NCI-H2081 (cell line): Measurements from ENCODE around the gene TFG.

Experiments
- DNase-seq, 2 experiments: peaks; one replicate each; lab custom pipeline; 2025; lab: John Stamatoyannopoulos, UW

The TFG gene

DNA sequence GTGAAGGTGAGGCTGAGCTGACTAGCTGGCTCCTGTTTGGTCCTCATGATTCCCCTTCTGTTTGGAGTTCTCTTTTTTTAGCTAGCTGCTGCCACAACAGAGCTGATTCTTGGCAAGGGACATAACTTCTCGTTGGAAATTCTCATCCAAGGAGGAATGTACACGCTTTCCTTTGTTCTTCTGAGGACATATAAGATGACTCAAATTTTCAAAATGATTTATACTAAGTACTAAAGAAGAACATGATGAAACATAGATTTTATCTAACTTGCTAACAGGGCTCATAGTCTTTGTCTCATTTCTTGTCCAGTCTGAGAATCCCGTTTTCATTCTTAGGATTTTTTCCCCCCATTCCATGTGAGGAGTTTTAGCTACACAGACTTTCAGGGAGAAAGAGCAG, 2.9 kb upstream of the TFG start:
- DNase-seq = no peak

DNA sequence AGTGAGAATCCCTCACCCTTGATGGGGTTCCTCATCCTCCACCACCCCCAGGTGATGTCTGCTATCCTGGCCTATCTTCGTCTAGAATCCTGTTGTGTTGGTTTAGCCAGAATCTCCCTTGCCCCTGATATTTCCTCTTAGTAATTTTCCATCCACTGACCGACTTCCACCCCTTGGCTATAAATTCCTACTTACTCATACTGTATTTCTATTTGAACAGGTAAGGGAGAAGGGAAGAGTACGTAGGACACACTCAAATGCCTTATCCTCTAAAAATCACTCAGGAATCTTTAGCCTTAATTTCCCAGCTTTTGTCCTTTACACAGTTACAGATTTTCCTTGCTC, 678 bp upstream of the TFG start:
- no peak for DNase-seq

DNA sequence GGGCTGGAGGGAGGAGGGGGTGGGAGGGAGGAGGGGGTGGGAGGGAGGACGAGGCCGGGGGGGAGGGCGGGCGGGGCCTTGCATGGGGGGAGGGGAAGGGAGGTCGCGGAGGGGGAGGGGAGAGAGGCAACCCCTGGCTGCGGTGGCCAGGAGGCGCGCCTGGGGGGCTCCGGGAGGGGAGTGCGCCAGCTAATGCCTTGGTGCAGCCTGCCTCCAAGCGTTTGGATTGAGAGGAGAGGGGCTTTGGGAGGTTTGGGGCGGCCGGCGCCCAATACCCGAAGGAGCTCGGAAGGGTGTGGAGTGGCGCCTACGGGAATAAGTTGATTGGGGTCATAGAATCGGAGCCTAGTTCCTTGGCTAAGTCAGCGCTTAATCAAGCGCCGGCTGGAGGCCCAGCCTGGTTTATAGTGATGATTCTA, 557 bp downstream of the TFG start:
- DNase-seq = peak; percentile 30 to 48

DNA sequence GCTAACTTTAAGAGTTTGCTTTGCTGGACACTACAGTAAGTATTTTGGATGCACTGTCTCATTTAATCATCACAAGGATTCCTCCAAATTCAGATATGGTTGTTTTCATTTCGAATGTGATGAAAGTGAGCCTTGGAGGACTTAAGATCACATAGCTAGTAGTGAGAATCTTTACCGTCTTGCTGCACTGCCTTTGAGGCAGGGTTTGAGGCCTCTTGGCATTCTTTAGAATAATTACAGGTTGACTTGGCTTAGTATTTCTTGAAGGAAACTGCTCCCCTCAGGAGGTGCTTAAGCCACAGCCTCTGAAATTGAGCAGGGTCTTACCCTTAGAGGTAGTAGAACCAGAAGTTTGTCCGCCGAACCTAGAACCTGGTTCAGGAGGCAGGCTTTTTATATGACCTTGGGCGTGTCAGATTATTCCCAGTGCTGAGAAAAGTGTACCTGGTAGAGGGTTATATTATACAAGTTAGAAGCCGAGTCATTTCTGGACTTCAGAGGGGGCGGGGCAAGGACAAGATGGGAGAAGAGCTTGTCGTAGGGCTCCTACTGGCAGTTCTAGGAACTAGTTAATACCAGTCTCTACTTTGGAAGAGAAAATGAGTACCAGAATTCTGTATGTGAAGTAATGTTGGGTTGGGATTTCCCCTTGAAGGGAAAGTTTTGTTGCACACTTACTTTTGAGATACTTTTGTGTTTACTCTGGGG, 1.1 kb downstream of the TFG start:
- DNase-seq = peak in 1 of 2 experiments; percentile 9

DNA sequence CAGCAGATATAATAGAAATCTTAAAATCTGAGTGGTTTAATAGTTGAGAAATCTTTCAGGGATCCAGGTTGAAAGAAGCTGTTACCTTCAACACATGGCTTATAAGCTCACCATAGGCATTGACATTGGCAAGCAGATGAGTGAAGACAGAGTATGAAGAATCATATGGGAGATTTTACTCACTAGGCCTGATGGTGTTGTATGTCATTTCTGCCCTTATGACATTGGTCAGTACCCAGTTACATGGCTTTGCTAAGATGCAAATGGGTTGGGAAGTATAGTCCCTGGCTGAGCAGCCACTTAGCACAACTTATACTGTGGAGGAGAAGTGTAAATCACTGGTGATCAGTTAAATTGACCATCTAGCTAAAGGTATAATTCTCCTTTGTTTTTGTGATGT, 5.9 kb downstream of the TFG start:
- DNase-seq = no peak

DNA sequence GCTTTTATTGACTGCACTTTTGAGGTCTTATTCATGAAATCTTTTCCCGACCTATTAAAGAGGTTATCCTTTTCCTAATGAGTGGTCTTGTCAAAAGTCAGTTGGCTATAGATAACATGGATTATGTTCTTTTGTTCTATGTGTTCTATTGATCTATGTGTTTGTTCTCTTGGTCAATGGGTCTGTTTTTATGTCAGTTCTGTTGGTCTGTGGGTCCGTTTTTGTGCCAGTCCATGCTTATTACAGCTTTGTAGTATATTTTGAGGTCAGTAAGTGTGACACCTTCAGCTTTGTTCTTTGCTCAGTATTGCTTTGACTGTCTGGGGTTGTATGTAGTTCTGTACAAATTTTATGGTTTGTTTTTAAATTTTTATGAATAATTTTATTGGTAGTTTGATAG, 7.8 kb downstream of the TFG start:
- DNase-seq = no peak

DNA sequence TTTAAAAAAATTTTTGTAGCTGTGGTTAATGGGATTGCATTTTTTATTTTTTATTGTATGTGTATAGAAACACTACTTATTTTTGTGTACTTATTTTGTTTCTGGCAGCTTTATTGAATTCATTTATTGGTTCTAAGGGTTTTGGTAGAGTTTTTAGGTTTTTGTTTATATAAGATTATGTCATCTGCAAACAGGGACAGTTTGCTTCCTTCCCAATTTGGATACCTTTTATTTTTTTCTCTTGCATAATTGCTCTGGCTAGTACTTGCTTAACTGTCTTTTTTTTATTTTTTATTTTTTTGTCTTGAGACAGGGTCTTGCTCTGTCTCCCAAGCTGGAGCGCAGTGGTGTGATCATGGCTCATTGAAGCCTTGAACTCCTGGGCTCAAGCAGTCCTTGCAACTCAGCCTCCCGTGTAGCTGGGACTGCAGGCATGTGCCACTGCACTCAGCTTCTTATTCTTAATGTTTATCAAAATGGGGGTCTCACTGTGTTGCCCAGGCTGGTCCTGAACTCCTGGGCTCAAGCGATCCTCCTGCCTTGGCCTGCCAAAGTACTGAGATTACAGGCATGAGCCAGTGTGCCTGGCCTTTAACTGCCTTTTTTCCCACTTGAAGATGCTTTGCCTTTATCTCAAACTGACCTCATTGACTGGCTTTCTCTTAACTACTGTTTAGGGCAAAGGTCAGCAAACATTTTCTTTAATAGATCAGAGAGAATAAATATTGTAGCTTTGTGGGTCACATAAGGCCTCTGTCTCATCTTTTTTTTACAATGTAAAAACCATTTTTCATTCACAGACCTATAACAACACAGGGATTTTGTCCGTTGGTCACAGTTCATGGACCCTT, 8.6 kb downstream of the TFG start:
- DNase-seq = no peak

DNA sequence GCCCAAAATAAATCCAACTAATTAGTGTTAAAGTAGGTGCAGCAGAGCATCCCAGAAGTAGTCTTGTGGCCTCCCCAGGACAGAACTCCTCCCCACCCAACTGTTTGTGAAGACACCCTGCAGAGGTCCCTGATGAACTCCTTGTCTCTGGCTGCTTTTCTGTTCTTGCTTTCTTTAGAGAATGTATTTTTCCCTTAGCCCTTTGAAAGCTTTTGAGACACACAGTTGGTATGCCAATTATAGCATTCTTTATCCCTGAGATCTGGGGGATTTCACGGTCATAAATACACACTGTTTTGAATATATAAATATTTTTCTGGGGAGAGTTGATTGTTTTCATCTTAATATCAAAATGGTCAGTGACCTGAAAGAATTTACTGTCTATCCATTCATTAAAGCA, 9.8 kb downstream of the TFG start:
- DNase-seq = no peak

DNA sequence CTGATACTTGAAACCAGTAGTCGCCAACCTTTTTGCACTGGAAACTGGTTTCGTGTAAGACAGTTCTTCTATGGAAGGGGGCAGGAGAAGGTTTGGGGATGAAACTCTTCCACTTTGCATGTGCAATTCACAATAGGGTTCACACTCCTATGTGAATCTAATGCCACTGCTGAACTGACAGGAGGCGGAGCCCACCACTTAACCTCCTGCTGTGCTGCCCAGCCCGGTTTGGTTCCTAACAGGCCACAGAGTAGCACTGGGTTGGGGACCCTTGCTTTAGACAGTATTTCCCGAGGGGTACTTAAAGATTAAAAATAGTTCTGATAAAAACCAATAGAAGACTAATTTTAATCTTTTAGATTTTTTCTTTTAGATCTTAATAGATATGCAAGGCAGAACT, 11.1 kb downstream of the TFG start:
- no peak for DNase-seq

DNA sequence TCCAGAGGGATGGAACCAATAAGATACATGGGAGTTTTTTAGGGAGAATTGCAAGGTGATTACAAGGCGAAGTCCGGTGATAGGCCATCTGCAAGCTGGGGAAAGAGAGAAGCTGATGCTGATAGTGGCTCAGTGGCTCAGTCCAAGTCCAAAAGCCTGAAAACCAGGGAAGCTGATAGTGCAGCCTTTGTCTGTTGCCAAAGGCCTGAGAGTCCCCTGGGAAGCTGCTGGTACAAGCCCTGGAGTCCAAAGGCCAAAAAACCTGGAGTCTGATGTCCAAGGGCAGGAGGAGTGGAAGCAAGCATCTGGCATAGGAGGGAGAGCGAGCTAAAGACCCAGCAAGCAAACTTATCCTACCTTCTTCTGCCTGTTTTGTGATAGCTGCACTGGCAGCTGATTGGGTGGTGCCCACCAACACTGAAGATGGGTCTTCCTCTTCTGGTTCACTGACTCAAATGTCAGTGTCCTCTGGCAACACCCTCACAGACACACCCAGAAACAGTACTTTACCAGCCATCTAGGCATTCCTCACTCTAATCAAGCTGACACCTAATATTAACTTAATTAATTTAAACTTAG, 16.7 kb downstream of the TFG start:
- DNase-seq = no peak

DNA sequence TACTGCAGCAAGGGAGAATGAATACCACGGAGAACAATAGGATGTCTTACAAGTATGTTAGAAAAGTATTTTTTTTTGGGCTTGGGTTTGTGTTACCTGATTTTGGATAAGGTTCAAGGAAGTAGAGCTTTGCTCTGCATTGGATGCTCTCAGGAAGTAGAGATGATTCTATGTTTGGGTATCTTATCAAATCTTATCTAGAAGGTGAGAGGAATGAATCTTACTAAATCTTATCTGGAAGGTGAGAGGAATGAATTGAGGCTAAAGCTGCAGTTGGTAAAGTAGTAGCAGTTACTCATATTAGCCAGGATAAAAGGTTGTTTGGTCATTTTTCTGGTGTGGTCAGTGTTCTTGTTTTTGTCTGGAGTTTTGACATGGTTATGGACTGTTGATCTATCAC, 17.4 kb downstream of the TFG start:
- no peak for DNase-seq

DNA sequence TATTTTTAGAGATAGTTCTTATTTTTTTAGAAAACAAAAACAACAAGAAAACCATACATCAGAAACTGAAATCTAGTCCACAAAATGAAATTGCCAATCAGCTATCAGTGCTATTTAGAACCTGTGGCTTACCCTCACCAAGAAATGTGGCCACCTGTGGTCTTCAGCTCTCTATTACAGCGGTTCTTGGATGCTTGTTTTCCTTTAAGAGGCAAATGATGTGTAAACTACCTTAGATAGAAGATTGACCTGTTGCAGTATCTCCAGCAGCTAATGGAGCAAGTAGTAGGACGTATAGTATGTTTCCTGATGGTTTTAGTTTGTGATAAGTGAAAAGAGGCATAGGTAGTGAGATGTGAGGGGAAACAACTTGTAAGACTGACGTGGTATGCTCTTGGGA, 21.2 kb downstream of the TFG start:
- no peak for DNase-seq

DNA sequence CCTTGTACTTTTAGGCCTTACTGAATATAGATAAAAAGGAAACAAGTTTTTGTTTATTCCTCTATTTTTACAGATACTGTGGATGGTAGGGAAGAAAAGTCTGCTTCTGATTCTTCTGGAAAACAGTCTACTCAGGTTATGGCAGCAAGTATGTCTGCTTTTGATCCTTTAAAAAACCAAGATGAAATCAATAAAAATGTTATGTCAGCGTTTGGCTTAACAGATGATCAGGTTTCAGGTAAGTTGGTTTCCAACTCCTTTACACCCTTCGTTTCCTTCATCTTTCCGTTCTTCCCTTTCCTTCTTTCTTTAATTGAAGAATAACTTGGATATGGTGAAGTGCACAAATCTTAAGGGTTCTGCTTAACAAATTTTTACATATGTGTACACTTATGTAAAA, 23.1 kb downstream of the TFG start:
- DNase-seq = no peak

DNA sequence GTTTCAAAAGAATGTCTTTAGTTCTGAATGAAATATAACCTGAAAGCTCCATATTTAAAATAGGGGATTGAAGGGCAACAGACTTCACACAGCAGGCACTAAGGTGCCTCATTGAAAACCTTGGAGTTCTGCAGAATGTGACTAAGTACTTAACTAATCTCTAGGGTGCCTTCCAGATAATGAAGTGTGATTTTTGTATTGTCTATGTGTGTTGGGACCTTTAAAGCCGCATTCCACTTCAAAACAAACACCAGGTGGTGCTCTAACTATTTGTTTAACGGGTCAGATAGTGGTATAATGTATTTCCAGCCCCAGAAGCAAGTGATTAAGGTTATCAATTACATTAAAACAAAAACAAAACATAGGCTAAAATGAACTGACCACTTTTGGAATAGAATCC, 28.0 kb downstream of the TFG start:
- DNase-seq = peak; percentile 2 to 33

DNA sequence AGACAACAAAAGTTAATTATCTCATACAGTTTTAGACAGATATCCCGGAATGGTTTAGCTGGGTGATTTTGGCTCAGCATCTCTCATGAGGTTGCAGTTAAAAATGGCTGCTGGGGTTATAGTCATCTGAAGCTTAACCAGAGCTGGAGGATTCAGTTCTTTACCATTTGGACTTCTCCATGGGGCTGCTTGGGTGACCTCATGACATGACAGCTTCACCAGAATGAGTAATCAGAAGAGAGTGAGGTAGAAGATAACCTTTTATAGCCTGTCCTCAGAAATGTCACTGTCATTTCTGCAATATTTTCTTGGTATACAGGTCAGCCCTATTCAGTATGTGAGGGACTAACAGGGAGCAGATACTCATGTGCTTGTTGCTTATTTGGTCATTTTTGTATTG, 30.9 kb downstream of the TFG start:
- no peak for DNase-seq

DNA sequence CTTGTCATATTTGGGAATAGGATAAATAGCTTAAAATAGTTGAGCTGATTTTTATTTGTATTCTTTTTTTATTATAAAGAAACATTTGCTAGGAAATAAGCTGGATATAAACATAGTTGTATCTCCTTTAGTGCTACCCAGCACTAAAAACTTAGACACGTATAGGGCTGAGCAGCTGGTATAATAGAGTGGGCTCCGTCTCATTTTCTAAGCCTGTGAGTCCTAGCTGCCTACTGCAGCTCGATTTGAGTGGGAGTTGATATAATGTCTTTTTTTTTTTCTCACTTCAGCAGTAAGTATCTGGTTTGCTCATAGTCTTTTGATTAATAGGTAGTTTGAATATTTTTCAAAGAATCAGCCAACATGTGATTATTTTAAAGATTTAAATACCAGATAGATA, 34.2 kb downstream of the TFG start:
- DNase-seq = no peak

DNA sequence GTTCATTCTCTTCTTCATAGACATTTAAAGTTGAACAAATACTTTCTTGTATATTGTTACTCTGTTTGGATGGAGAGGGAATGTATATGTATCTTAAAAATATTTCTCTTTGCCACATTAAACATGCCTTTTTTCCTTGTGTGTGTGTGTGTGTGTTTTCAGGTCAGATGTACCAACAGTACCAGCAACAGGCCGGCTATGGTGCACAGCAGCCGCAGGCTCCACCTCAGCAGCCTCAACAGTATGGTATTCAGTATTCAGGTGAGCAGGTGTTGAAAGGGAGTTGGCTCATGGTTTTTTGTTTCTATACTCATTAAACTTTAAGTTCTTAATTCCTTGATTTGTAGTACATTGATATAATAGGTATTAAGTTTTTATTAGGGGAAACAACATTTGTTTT, 35.4 kb downstream of the TFG start:
- DNase-seq = no peak

DNA sequence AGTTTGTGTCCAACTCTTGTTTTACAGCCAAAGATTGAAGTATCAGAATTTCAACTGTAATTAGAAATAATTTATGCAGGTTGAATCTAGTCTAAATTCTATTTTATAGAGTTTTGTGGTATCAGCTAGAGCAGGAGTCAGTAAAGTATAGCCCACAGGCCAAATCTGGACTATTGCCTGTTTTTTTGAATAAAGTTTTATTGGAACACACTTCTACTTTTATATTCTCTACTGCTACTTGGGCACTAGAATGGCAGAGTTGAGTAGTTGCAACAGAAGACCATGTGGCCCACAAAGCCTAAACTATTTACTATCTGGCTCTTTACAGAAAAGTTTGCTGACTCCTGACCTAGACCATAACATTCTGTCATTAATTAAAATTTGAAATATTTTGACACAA, 36.3 kb downstream of the TFG start:
- no peak for DNase-seq

DNA sequence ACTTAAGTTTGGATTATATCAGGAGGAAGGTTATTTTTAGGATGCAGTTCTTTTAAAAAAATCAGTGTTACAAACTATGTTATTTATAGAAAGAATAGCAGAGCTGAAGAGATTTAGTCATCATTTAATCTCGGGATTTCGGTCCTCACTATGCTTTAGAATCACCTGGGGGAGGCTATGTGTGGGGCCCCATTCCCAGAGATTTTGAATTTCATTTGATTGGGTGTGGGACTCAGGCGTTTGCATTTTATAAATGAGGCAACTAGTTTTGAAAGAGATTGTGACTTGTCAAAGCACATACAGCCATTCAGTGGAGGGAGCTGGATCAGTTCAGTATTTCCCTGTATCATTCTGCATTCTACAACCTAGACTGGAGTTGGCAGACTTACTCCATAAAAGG, 36.8 kb downstream of the TFG start:
- DNase-seq = no peak

DNA sequence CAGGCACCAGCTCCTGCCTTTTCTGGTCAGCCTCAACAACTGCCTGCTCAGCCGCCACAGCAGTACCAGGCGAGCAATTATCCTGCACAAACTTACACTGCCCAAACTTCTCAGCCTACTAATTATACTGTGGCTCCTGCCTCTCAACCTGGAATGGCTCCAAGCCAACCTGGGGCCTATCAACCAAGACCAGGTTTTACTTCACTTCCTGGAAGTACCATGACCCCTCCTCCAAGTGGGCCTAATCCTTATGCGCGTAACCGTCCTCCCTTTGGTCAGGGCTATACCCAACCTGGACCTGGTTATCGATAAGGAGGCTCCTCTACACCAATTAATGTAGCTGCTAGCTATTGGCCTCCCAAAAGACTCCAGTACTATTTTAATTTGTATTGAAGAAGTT, 38.9 kb downstream of the TFG start:
- DNase-seq = peak in 1 of 2 experiments; percentile 8

DNA sequence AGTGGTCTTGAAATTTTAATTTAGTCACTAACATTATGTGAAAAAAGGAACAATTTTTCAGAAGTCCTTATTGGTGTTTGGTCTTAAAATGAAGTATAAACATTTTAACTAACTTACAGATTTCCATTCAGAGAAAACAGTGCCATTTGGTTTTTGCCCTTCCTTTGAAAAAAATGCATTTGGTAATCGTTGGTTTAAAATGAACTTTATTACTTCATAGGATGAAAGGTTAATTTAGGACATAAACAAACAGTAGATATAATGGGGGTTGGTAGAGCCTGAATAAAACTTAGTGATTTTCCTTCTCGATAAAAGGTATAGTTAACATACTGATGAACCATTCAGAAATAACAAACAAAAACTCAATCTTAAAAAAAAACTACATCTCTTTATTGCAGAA, 39.7 kb downstream of the TFG start:
- no peak for DNase-seq

DNA sequence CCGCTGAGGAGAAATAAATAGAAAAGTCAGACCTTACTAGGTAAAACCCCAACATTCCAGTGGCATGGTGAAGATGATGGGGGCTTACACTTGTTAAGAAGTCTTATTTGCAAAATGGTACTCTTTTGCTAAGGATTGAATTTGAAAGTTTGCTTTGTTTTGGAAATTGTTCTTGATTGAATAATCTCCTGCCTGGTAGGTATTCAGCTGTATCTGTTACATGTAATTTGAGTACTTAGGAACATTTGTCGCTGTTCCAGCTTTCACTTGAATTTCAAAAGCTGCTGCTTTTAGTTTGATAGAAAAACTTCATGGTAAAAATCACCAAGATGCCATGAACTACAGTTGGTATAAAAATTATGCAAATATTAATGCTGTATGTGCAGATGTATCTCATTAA, 44.6 kb downstream of the TFG start:
- DNase-seq = no peak

DNA sequence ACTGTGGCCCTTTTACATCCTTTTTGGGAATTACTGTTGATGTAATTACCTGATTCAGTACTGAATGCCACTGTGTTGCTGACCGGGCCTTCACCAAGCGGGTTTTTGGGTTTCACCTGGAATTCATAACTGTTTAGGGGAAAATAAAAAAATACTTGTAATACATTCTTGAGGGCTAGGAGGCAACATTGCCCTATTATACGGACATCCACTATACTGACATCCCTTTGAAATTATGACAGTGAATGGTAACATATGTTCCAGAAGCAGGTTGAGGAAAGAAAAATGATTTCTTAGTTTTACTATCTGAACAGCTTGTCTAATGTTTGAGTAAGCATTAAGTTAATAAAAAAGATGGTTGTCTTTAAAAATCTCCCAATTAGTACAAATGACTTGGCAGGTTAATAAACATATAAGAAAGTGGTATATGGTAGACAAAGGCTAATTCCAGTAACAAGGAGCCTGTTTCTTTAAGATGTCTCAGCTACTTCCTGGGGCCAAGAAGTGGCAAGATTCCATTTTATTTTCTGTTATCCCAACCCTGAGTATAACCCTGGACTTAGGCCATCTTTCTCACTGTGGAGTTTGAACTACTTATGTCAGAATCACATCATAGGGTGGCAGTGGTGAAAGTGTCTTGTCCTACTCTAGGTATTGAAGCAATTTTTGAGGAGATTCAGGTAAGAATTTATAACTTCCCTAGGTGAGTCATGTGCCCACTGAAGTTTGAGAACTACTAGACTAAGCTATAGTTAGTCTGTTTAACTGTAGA, 45.5 kb downstream of the TFG start:
- DNase-seq = no peak
